Epithelial cell of proximal tubule (primary cell): ENCODE data around the gene DEFB129. TPM values are rescaled to one million over a fixed set of nuclear protein-coding genes. Genes with fewer than 3 reads are reported as not detected.
A peak's percentile ranks its signal among the peaks of the same experiment; 100 is the strongest.

Experiments used
- DNase-seq: peaks from one replicate; pipeline ENCODE4 v3.0.0-alpha.2; 2011; ENCODE audit warnings: low read depth
- H3K4me3 ChIP-seq: 2 replicates; pipeline ENCODE4 v1.5.1; 2011; ENCODE audit warnings: low read depth, mild to moderate bottlenecking, low read length
- total RNA-seq: library from RNA; depleted of rRNA; stranded (reverse); fragments of >200 nt; gene quantifications from 2 replicates; pipeline ENCODE4 v1.2.3, GENCODE V29; 2015
- TF ChIP-seq, protein P1 (sequence below): conservative IDR thresholded peaks from 2 replicates; pipeline ENCODE4 v1.5.1; 2012; ENCODE audit warnings: low read depth, mild to moderate bottlenecking, low read length

DEFB129 gene
- total RNA-seq, 1 donor from 2014 or later: not detected

DNA sequence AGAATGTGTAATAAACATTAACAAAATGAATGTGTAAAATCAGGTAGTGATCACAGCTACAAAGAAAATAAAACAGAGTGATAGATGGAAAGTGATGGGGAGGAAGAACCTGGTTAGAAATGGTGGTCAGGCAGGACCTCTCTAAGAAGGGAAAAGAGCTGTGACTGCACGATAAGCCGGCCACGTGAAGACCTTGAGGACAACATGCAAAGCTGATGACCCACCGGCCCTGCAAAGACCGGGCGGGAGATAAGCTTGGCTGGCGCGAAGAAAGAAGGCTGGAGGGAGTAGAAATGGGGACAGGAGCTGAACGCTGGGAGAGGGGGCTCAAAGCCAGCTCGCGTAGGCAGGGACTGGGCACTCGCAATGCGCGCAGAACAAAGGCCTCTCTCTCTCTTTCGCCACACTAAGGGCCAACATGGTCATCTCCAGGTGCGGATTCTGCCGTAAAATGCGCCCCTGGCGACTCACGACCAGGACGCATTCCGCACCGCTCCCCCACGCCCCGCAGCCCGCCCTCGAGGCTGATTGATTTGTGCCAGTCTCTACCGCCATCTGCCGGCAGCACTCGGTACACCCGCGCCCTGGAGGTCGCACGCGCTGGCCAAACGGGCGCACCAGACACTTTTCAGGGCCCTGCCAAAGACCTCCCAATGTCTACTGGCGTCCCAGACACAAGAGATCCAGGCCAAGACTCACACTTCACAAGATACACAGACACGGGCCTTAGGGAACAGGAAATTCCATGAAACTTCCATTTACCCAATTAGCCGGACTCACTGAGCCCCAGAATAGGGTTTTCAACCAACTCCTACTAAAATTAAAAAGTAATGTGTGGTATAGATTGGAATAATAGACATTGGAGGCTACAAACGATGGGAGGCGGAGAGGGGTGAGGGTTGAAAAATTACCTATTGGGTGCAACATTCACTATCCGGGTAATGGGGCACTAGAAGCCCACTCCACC lies 39.8 kb downstream of the DEFB129 start:
- TF ChIP-seq, protein P1, sequence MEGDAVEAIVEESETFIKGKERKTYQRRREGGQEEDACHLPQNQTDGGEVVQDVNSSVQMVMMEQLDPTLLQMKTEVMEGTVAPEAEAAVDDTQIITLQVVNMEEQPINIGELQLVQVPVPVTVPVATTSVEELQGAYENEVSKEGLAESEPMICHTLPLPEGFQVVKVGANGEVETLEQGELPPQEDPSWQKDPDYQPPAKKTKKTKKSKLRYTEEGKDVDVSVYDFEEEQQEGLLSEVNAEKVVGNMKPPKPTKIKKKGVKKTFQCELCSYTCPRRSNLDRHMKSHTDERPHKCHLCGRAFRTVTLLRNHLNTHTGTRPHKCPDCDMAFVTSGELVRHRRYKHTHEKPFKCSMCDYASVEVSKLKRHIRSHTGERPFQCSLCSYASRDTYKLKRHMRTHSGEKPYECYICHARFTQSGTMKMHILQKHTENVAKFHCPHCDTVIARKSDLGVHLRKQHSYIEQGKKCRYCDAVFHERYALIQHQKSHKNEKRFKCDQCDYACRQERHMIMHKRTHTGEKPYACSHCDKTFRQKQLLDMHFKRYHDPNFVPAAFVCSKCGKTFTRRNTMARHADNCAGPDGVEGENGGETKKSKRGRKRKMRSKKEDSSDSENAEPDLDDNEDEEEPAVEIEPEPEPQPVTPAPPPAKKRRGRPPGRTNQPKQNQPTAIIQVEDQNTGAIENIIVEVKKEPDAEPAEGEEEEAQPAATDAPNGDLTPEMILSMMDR: peak; percentile 83
- peak overlapping the region; percentile 59 for H3K4me3 ChIP-seq
- no peak for DNase-seq

DNA sequence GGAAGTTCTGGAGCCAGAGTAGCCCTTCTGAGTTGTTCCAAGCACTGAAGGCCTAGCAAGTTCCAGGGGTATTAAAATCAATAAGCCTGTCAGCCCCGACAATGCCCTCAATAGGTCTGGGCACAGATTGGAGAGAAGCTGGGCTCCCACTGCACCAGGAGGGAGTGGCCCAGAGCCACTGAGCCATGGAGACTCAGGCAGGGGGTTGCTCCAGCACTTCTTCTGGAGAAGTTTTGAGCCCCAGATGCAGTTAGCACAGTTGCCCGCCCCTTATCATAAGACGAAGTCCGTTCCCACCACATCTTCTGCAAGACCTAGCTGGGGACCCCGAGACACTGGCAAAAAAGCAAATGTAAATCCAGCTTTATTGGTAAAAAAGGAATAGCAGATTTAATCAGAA lies 43.5 kb downstream of the DEFB129 start:
- DNase-seq: no peak
- TF ChIP-seq, protein P1: no peak
- H3K4me3 ChIP-seq: no peak overlapping the region

DNA sequence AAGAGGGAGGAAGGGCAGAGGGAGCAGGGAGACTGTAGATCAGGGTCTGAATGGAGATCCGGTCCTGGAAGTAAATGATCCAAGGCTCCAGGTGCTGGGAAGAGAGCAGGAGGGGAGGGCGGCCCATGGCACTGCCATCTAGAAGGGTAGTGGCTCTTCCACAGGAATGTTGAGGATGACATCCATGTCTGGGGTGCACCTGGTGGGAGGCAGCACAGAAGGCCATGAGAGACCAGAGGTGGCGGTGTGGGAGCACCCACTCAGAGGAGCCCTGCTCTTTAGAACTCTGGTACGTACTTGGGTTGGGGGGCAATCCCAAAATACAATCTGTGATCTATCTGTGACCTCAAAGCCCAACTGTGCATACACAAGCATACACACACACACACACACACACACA lies 44.0 kb downstream of the DEFB129 start:
- no peak for DNase-seq
- H3K4me3 ChIP-seq: no peak overlapping the region
- TF ChIP-seq, protein P1: no peak

DNA sequence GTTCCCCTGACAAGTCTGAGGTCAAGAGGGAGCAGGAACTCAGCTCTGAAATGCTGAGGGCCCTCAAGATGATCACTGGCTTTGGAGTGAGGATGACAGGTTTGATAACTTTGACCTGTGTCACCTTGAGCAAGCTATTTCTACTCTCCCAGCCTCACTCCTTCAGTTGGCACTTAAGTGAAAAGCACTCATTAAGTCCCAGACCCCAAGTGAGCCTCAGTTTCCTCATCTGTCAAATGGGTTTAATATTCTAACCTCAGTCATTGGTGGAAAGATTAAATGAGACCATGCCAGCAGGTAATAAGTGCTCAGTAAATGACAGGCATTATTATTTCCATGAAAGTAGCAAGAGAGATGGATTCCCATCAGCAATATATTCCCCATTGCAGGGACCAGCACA lies 44.5 kb downstream of the DEFB129 start:
- no peak for DNase-seq
- H3K4me3 ChIP-seq: no peak overlapping the region
- TF ChIP-seq, protein P1: no peak

DNA sequence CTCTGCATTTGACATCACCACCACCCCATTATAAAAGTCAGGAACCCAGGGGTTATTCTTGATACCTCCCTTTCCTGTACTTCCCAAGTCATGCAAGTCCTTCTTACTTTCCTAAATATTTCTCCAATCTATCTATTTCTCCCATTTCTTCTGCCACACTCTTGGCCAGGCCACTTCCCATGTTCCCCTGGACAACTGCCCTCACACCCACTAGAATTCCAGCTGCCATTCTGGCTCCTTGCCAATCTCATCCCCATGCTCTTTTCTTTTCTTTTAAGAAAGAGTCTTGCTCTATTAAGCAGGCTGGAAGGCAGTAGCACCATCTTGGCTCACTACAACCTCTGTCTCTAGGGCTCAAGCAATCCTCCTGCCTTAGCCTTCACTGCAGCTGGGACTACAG lies 45.7 kb downstream of the DEFB129 start:
- no peak for DNase-seq
- no peak overlapping the region for H3K4me3 ChIP-seq
- TF ChIP-seq, protein P1: no peak

- no peak overlapping the region for H3K4me3 ChIP-seq
- TF ChIP-seq, protein P1: no peak
- no peak for DNase-seq
Observed at GRCh38 chr20:273884-274283, 46.8 kb downstream of the DEFB129 start.

- DNase-seq: no peak
- no peak overlapping the region for H3K4me3 ChIP-seq
- TF ChIP-seq, protein P1: no peak
Observed at GRCh38 chr20:275791-276190, 48.7 kb downstream of the DEFB129 start.
